GM21529 (cell line): ENCODE data around the gene ATG9A.
A peak's percentile ranks its signal among the peaks of the same experiment; 100 is the strongest.
"Not testable (repeated sequence)": the region's sequence is repeated elsewhere in the genome, so short reads cannot be mapped to it uniquely, and the experiment has no call there.

Experiments
- ATAC-seq: cut with Tn5 transposase; IDR thresholded peaks from one replicate; pipeline ENCODE4 v1.9.1; 2021; ENCODE audit not compliant: unreplicated experiment

The ATG9A gene, protein sequence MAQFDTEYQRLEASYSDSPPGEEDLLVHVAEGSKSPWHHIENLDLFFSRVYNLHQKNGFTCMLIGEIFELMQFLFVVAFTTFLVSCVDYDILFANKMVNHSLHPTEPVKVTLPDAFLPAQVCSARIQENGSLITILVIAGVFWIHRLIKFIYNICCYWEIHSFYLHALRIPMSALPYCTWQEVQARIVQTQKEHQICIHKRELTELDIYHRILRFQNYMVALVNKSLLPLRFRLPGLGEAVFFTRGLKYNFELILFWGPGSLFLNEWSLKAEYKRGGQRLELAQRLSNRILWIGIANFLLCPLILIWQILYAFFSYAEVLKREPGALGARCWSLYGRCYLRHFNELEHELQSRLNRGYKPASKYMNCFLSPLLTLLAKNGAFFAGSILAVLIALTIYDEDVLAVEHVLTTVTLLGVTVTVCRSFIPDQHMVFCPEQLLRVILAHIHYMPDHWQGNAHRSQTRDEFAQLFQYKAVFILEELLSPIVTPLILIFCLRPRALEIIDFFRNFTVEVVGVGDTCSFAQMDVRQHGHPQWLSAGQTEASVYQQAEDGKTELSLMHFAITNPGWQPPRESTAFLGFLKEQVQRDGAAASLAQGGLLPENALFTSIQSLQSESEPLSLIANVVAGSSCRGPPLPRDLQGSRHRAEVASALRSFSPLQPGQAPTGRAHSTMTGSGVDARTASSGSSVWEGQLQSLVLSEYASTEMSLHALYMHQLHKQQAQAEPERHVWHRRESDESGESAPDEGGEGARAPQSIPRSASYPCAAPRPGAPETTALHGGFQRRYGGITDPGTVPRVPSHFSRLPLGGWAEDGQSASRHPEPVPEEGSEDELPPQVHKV

GRCh38 chr2:219229305-219230058 lies at the start of gene ATG9A, which contains the start of gene ANKZF1:
TSS of gene ATG9A (minus strand) at chr2:219229636. CDS start at chr2:219228024, 1,612 bp downstream.
TSS of gene ANKZF1 (plus strand) at chr2:219229806. CDS start at chr2:219230258, 452 bp downstream.
- ATAC-seq: peak; percentile 96

DNA sequence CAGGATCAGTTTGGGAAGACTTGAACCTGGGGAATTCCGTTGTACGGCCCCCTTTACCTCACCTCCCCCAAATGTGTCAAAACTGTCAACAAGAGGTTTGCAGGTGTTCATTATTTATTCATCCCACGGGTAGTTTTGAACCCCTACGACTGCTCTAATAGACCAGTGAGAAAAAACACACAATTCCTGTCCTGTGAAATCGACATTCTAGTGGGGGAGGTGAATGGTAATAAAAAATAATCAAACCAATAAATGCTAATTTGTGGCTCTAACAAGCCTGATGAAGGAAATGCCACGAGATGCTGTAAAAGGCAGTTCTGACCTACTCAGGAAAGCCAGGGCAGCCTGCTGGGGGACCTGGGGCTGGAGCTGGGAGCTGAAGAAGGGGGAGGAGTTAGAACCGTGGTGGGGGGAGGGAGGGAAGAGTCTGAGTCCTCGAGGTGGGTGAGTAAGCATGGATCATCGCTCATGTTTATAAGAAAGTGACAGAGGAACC lies 49.3 kb upstream of the ATG9A start:
- ATAC-seq: no peak

GRCh38 chr2:219277703-219278654 lies 48.5 kb upstream of the ATG9A start:
- peak; percentile 30 for ATAC-seq

GRCh38 chr2:219274361-219274921 lies 45.0 kb upstream of the ATG9A start:
- no peak for ATAC-seq

DNA sequence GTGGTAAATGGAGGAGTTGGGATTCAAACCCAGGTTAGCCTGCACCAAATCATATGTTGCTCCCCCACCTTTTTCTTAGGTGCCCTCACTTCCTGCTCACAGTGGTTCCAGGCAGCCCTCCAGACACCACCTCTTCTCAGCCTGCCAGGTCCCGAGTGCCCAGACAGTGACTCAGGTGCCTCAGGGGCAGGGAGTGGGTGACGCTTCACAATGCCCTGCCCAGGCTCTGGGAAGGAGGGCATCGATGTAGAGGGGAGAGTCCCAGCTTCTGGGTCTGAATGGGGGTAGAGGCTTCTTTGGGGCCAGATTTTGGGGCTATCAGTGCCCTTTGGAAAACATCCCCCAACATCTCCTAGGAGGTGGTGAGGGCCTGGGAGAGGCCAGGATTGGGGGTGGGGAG lies 44.5 kb upstream of the ATG9A start:
- ATAC-seq: no peak

- no peak for ATAC-seq
Measured at GRCh38 chr2:219272995-219273394, 43.6 kb upstream of the ATG9A start.

GRCh38 chr2:219272356-219272755 lies 42.9 kb upstream of the ATG9A start:
- ATAC-seq: no peak

GRCh38 chr2:219271021-219271420 lies 41.6 kb upstream of the ATG9A start:
- ATAC-seq: no peak

DNA sequence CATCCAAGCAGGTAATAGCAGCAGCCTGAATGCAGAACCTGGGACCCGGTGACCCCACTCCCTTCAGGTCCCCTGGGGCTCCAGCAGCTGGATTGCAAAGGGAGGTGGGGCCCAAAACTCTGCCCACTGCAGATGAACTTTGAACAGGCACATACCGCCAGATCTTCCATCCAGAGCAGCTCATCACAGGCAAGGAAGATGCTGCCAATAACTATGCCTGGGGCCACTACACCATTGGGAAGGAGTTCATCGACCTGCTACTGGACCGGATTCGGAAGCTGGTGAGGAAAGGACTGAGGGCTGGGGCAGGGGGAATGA lies 40.6 kb upstream of the ATG9A start:
- ATAC-seq: no peak

DNA sequence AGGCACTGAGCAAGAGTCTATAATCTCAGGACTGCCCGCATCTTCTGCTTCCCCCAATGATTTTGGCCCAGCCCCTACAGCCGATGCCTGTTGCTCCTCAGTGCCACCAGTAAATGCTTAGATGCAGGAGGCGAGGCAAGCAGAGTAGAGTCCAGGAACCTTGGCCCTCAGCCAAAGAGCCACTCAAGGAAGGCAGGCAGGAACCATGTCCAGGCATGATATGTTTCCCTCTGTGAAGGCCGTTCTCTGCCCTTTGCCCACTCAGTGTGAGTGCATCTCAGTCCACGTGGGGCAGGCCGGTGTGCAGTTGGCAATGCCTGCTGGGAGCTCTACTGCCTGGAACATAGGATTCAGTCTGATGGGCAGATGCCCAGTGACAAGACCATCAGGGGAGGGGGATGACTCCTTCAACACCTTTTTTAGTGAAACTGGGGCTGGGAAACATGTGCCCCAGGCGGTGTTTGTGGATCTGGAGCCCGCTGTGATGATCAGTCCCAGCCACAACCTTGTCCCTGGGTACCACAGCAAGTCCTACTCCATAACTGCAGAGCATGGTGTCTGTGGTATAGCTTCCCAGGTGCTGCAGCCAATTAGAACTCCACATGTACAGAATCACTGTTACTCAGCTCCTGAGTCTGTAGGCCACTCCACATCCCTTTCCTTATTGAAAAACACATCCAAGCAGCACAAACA lies 40.1 kb upstream of the ATG9A start:
- ATAC-seq: no peak

DNA sequence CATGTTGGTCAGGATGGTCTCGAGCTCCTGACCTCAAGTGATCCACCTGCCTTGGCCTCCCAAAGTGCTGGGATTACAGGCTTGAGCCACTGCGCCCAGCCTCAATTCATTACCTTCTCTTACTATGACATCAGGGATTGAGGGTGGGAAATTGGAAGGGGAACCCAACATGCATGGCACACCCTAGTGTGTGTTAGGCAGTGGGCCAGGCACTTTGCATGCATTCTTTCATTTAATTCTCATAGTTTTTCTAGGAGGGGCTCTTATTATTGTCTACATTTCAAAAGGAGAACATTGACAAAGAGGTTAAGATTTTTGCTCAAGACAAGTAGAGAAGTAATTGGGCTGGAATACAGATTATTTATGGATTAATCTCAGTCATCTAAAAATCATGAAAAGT lies 38.9 kb upstream of the ATG9A start:
- no peak for ATAC-seq

- ATAC-seq: no peak
Measured at GRCh38 chr2:219266886-219267285, 37.5 kb upstream of the ATG9A start.

GRCh38 chr2:219266232-219266631 lies 36.8 kb upstream of the ATG9A start:
- no peak for ATAC-seq

DNA sequence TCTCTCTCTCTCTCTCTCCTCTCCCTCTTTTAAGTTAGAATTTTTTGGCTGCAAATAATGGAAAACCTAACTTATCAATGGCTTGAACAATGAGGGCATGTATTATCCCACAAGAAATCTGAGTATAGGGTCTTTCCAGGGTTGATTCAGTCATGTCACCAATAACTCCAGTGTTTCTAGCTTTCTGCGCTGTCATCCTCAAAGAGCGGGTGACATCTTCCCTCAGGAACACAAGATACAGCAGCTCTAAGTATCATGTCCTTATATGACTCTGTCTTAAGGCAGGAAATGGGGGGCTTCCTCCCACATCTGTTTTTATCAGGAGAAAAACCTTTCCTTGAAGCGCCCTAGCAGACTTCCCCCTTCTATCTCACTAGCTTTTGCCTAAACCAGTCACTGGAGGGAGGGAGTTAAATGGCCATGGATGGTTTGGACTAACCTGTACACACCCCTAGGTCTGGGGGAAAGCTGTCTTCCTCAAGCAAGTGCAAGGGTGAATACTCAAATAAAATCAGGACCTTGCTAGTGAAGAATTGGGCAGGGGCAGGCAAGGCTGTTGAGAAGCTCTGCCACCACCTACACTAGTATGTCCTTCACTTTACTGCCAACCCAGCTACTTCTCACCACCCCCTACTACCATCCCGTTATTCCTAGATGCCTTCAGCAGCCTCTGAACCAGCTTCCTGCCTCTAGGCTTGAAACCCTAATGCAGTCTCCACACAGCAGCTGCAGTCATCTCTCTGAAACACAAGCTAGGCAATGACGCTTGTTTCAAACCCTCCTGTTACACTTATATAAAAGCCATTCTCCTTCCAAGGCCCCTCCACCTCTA lies 31.8 kb upstream of the ATG9A start:
- ATAC-seq: no peak

- ATAC-seq: not testable (repeated sequence)
Measured at GRCh38 chr2:219258942-219259341, 29.5 kb upstream of the ATG9A start.

DNA sequence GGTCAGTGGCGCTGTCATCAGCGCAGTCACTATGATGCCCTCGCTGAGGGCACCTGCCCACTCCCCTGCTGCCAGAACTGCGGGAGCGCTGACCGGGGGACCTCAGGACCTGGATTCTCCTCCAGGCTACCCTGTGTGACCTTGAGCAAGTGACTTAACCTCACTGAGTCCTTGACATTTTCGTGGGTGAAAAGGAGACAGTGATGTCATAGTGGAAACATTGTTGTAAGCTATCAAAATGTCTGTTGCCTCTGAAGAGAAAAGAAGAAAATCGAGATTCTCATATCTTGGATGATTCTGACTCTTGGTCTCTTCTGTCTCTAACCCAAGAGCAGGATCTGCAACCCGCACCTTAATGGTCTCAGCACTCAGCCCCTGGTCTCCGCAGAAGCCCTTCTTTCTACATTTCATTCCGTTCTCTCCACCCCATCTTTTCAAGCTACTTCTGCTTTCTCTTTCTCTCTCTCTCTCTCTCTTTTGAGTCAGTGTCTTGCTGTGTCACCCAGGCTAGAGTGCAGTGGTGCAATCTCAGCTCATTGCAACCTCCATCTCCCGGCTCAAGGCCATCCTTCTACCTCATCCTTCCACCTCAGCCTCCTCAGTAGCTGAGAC lies 25.3 kb upstream of the ATG9A start:
- peak; percentile 26 for ATAC-seq

DNA sequence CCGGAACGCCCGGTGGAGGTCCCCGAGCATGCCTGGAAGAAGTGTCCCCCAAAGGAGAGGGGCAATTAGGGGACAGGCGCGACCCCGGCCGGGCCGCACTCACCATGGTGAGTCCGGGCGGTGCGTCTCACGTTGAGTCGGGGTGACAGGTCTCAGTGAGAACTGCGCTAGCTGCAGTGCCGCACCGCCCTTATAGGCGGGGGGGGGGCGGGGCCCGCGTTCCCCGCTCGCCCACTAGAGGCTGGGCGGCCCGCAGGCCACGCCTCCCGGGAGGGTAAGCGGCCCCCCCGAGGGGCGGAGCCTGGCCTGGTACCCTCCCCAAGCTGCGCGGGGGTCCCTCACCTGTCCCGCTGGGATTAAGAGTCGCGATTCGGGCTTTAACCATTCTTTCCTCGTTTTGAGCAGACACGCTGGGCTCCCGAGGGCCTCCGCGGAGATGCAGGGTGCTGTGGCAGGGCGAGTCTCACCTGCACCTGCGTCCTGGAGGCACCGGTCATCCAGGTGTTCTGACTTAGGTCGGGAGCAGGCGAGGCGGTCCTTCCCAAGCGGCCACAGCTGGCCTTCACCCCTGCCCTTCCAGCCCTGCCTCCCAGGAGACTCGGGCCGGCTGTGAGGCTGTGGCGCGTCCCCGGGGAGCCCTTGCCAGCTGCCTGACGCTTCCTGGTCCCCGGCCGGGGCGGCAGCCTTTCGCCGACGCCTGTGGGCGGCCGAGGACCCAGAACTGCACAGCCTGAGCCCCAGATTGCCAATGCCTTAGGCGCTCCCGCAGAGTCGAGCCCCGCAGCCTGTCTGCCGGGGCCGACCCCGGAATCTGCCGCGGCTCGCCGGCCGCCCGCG lies 24.5 kb upstream of the ATG9A start, which contains the start of gene TUBA4A:
TUBA4A (minus strand) TSS at position 166 of the 837 bp plus-strand sequence; CDS start at position 106, 60 bp downstream.
- ATAC-seq: peak; percentile 53
